ENCODE results near the gene LYST.

GRCh38 chr1:235860829-235861228 is 5.9 kb downstream of the LYST start:
- no peak for TF ChIP-seq EP300 (IDR thresholded peaks at IDR 0.05)
- TF ChIP-seq, protein P1, sequence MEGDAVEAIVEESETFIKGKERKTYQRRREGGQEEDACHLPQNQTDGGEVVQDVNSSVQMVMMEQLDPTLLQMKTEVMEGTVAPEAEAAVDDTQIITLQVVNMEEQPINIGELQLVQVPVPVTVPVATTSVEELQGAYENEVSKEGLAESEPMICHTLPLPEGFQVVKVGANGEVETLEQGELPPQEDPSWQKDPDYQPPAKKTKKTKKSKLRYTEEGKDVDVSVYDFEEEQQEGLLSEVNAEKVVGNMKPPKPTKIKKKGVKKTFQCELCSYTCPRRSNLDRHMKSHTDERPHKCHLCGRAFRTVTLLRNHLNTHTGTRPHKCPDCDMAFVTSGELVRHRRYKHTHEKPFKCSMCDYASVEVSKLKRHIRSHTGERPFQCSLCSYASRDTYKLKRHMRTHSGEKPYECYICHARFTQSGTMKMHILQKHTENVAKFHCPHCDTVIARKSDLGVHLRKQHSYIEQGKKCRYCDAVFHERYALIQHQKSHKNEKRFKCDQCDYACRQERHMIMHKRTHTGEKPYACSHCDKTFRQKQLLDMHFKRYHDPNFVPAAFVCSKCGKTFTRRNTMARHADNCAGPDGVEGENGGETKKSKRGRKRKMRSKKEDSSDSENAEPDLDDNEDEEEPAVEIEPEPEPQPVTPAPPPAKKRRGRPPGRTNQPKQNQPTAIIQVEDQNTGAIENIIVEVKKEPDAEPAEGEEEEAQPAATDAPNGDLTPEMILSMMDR (IDR thresholded peaks at IDR 0.05) = no peak

Data from stomach (tissue), 4 donors.